ENCODE data around the gene FGFR4. TPM values are rescaled to one million over a fixed set of nuclear protein-coding genes. Genes with fewer than 3 reads are reported as not detected.

The FGFR4 gene
- 16.4 and 34.5 TPM in 2 replicates for total RNA-seq

GRCh38 chr5:177086654-177087397, at the start of gene FGFR4:
Gene FGFR4 (plus strand): TSS chr5:177086915. CDS start chr5:177089603, 2,688 bp downstream.
- Histone ChIP-seq H3K27me3 (ENCODE audit: control insufficient read depth, insufficient read depth, low read length) (peaks cover 2% of the 10 kb centered on the region), H3K4me3 (ENCODE audit: low read depth, low read length) (peak within 1 kb of the TSS; percentile 59), H3K36me3 (ENCODE audit: control insufficient read depth, insufficient read depth, low read length) (no peaks in the 10 kb centered on the region)
- DNase-seq (ENCODE audit: low read depth): peak; percentile 42
- TF ChIP-seq, protein P1, sequence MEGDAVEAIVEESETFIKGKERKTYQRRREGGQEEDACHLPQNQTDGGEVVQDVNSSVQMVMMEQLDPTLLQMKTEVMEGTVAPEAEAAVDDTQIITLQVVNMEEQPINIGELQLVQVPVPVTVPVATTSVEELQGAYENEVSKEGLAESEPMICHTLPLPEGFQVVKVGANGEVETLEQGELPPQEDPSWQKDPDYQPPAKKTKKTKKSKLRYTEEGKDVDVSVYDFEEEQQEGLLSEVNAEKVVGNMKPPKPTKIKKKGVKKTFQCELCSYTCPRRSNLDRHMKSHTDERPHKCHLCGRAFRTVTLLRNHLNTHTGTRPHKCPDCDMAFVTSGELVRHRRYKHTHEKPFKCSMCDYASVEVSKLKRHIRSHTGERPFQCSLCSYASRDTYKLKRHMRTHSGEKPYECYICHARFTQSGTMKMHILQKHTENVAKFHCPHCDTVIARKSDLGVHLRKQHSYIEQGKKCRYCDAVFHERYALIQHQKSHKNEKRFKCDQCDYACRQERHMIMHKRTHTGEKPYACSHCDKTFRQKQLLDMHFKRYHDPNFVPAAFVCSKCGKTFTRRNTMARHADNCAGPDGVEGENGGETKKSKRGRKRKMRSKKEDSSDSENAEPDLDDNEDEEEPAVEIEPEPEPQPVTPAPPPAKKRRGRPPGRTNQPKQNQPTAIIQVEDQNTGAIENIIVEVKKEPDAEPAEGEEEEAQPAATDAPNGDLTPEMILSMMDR (IDR thresholded peaks at IDR 0.05; ENCODE audit: insufficient read depth, low read length, poor library complexity, severe bottlenecking): peak; percentile 56

DNA sequence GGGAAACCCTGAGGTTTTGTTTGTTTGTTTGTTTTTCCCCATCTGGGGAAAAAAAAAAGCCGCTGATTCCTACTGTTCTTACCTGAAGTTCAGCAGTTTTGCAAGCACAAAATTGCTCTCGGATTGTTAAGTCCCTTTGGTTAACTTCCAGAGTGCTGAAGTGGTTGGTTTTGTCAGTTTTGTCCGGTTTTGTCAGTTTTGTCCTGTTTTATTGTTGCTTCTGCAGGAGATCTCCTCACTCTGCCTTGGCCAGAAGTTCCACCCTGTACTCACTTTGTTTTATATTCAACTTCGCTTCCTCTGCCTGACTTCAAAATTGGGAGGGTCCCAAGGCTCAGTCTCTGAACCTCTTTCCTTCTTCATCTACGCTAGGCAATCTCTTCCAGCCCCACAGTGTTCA, 49.8 kb upstream of the FGFR4 start:
- DNase-seq (ENCODE audit: low read depth): no peak
- H3K36me3 ChIP-seq (ENCODE audit: control insufficient read depth, insufficient read depth, low read length): no peaks in the 10 kb centered on the region
- H3K27me3 ChIP-seq (ENCODE audit: control insufficient read depth, insufficient read depth, low read length): no peaks in the 10 kb centered on the region
- TF ChIP-seq, protein P1 (IDR thresholded peaks at IDR 0.05; ENCODE audit: insufficient read depth, low read length, poor library complexity, severe bottlenecking): no peak
- no peak overlapping the region for H3K4me3 ChIP-seq (ENCODE audit: low read depth, low read length)

GRCh38 chr5:177040814-177041420, 45.8 kb upstream of the FGFR4 start:
- no peak for DNase-seq (ENCODE audit: low read depth)

DNA sequence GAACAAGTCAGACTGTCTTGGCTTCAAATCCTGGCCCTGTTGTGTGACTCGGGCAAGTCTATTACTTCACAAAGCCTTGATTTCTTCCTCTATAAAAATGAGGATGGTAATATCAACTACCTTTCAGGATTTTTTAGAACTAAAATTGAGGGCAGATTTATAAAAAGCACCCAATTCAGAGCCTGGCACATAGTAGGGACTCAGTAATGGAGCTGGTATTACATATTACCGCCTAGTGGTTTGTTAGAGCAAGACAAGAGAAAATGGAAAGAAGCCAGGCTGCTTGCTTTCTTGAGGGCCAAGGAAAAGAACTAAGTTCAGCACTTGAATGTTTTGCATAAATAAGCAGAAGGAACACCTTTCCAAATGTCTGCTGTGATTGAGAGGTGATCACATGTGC, 44.8 kb upstream of the FGFR4 start:
- H3K4me3 ChIP-seq (ENCODE audit: low read depth, low read length): no peak overlapping the region
- H3K27me3 ChIP-seq (ENCODE audit: control insufficient read depth, insufficient read depth, low read length): no peaks in the 10 kb centered on the region
- H3K36me3 ChIP-seq (ENCODE audit: control insufficient read depth, insufficient read depth, low read length): peaks cover 2% of the 10 kb centered on the region
- DNase-seq (ENCODE audit: low read depth): no peak
- TF ChIP-seq, protein P1 (IDR thresholded peaks at IDR 0.05; ENCODE audit: insufficient read depth, low read length, poor library complexity, severe bottlenecking): no peak

More at GRCh38 chr5:177040814-177041420, 45.8 kb upstream of the FGFR4 start:
- Histone ChIP-seq H3K36me3 (ENCODE audit: control insufficient read depth, insufficient read depth, low read length) (peaks cover 2% of the 10 kb centered on the region), H3K4me3 (ENCODE audit: low read depth, low read length) (no peak overlapping the region), H3K27me3 (ENCODE audit: control insufficient read depth, insufficient read depth, low read length) (no peaks in the 10 kb centered on the region)
- TF ChIP-seq, protein P1 (IDR thresholded peaks at IDR 0.05; ENCODE audit: insufficient read depth, low read length, poor library complexity, severe bottlenecking): no peak

GRCh38 chr5:177043114-177043513, 43.6 kb upstream of the FGFR4 start:
- no peak for DNase-seq (ENCODE audit: low read depth)
- TF ChIP-seq, protein P1 (IDR thresholded peaks at IDR 0.05; ENCODE audit: insufficient read depth, low read length, poor library complexity, severe bottlenecking): no peak
- no peaks in the 10 kb centered on the region for H3K27me3 ChIP-seq (ENCODE audit: control insufficient read depth, insufficient read depth, low read length)
- H3K4me3 ChIP-seq (ENCODE audit: low read depth, low read length): no peak overlapping the region
- H3K36me3 ChIP-seq (ENCODE audit: control insufficient read depth, insufficient read depth, low read length): peaks cover 2% of the 10 kb centered on the region
